Adrenal gland (tissue), 12 donors: Measurements from ENCODE around the gene SLC26A1. TPM values are rescaled to one million over a fixed set of nuclear protein-coding genes. Genes with fewer than 3 reads are reported as not detected.

Experiments used
- DNase-seq, 7 donors: peaks; one replicate each; pipeline ENCODE4 v3.0.0-alpha.2; 2019 to 2020
- H3K27ac ChIP-seq, 5 donors: fragments of 200-600 bp; sonication (generic) in 4 of 5; 1 replicate in 3 of 5; 2 replicates in 2 of 5; pipeline versions ENCODE4 v1.5.1 to v1.8.0; 2016 to 2020; ENCODE audit warnings: mild to moderate bottlenecking in 1 of 5
- H3K27me3 ChIP-seq: fragments of 200-600 bp; 2 replicates; pipeline ENCODE4 v1.8.0; 2021
- H3K36me3 ChIP-seq, 2 donors: fragments of 200-600 bp; replicated peaks in 1 of 2; 1 replicate in 1 of 2; 2 replicates in 1 of 2; pipeline versions ENCODE4 v1.5.1 to v1.8.0; 2018 to 2022
- H3K4me1 ChIP-seq, 2 donors: fragments of 200-600 bp; replicated peaks in 1 of 2; 1 replicate in 1 of 2; 2 replicates in 1 of 2; pipeline versions ENCODE4 v1.5.1 to v1.8.0; 2018 to 2021
- H3K4me3 ChIP-seq, 4 donors: fragments of 200-600 bp; sonication (generic) in 3 of 4; one replicate each; pipeline ENCODE4 v1.5.1; 2016 to 2018
- H3K9me3 ChIP-seq, 3 donors: fragments of 200-600 bp; sonication (generic) in 1 of 3; replicated peaks in 1 of 3; 1 replicate in 2 of 3; 2 replicates in 1 of 3; pipeline versions ENCODE4 v1.5.1 to v1.8.0; 2016 to 2021
- CTCF ChIP-seq, 6 experiments: fragments of 450-650 bp in 4 of 6; fragments of 200-600 bp in 2 of 6; sonication (generic) in 1 of 6; IDR thresholded peaks; 1 replicate in 5 of 6; 2 replicates in 1 of 6; pipeline versions ENCODE4 v1.5.1 to v1.8.0; 2016 to 2021; ENCODE audit warnings: antibody characterized with exemption in 6 of 6, mild to moderate bottlenecking in 2 of 6, moderate library complexity in 1 of 6
- POLR2A ChIP-seq, 2 donors: fragments of 450-650 bp; IDR thresholded peaks; one replicate each; pipeline ENCODE4 v1.6.1; 2017; ENCODE audit warnings: antibody characterized with exemption in 2 of 2, mild to moderate bottlenecking in 2 of 2, moderate library complexity in 1 of 2
- WGBS, 4 donors: extraction: QIAGEN DNeasy Blood & Tissue Kit in 2 of 4; methylation state at CpG; one replicate each; pipeline versions ENCODE4 v1.1.5 to v1.1.7; 2013 to 2017; 5-methylcytosine and 5-hydroxymethylcytosine counted together
- intact Hi-C, 2 donors: fragments of 100-400 bp; cut with DNase I; formaldehyde crosslinking; loops; one replicate each; pipeline versions ENCODE4 v1.14.1 to v1.15.0; 2022 to 2023
- polyA plus RNA-seq, 3 donors: library from polyadenylated mRNA; stranded (reverse); fragments of 200-250 nt in 2 of 3; fragments of 350-450 nt in 1 of 3; fragmentation: Illumina TruSeq in 1 of 3; extraction: RNeasy Lipid Tissue Mini Kit (QIAGEN cat#74804) in 1 of 3; gene quantifications; one replicate each; pipeline ENCODE4 v1.2.3, GENCODE V29; 2013 to 2014
- total RNA-seq, 9 donors: library from RNA; depleted of rRNA in 4 of 9; stranded (reverse); fragments of >200 nt in 4 of 9; fragments of 120-200 nt in 1 of 9; fragmentation: NEBNext Ultra II Directional in 1 of 9; extraction: Animal tissue kit (Norgen Biotek cat#: 25700) in 1 of 9; gene quantifications; one replicate each; pipeline versions ENCODE4 v1.1.0 to v1.2.4, GENCODE V29; 2013 to 2023
- donor health status: healthy with polysubstance abuse.
- donor health status: Bipolar disorder and iron deficiency.
- donor health status: DM: yes; HTN: yes; CAD: no.
- donor health status: DM: no; HTN: no; CAD: no.
- donor health status: DM: no; HTN: no; CAD: no.
- donor health status: DM: yes; HTN: yes; CAD: no.

The SLC26A1 gene
- total and polyA plus RNA-seq, 12 donors, result 0.85 to 55.0 (median 3.9) TPM

- no peak overlapping the region for H3K4me3 ChIP-seq
- H3K36me3 ChIP-seq, result no peaks in the 10 kb centered on the region
- H3K9me3 ChIP-seq, result no peaks in the 10 kb centered on the region
- no peak for DNase-seq
- H3K4me1 ChIP-seq, result peaks cover 3 to 12% of the 10 kb centered on the region in 2 donors
- no peak for TF ChIP-seq POLR2A (IDR thresholded peaks at IDR 0.05)
- intact Hi-C loops, result no loop called here
- no peaks in the 10 kb centered on the region for H3K27me3 ChIP-seq
- 82 to 86% (median 84%) methylated on average over 5 to 16 of the region's 16 CpGs for WGBS, 4 donors
- peak overlapping the region in 1 of 5 donors; percentile 72 for H3K27ac ChIP-seq
Measured at GRCh38 chr4:1038948-1039492, 45.8 kb upstream of the SLC26A1 start.

- no peak for DNase-seq
- Histone ChIP-seq H3K27me3 (no peaks in the 10 kb centered on the region), H3K4me1 (peaks cover 0 to 5% of the 10 kb centered on the region in 2 donors), H3K9me3 (no peaks in the 10 kb centered on the region), H3K36me3 (no peaks in the 10 kb centered on the region), H3K27ac (no peak overlapping the region), H3K4me3 (no peak overlapping the region)
- 75 to 96% (median 81%) methylated on average over 9 to 26 of the region's 26 CpGs for WGBS, 4 donors
- intact Hi-C loops, result no loop called here
- TF ChIP-seq POLR2A (IDR thresholded peaks at IDR 0.05), result no peak
- TF ChIP-seq CTCF (IDR thresholded peaks at IDR 0.05), result no peak
Measured at GRCh38 chr4:1036976-1037810, 44.0 kb upstream of the SLC26A1 start.

- H3K36me3 ChIP-seq, result no peaks in the 10 kb centered on the region
- 88 to 92% (median 90%) methylated on average over 14 to 15 of the region's 15 CpGs; no CpG with 5 or more reads in 1 of the 4 donors for WGBS, 4 donors
- H3K4me3 ChIP-seq, result no peak overlapping the region
- no peak for DNase-seq
- H3K27ac ChIP-seq, result no peak overlapping the region
- H3K27me3 ChIP-seq, result no peaks in the 10 kb centered on the region
- peaks cover 0 to 5% of the 10 kb centered on the region in 2 donors for H3K4me1 ChIP-seq
- no peaks in the 10 kb centered on the region for H3K9me3 ChIP-seq
- intact Hi-C loops, result no loop called here
- TF ChIP-seq POLR2A (IDR thresholded peaks at IDR 0.05) (no peak), CTCF (IDR thresholded peaks at IDR 0.05) (no peak)
Measured at GRCh38 chr4:1036095-1036494, 42.9 kb upstream of the SLC26A1 start.

- DNase-seq, result no peak
- intact Hi-C loops, result no loop called here
Measured at GRCh38 chr4:1035510-1035909, 42.3 kb upstream of the SLC26A1 start.

More at GRCh38 chr4:1035510-1035909, 42.3 kb upstream of the SLC26A1 start:
- Histone ChIP-seq H3K4me1 (peaks cover 5 to 7% of the 10 kb centered on the region in 2 donors), H3K27ac (no peak overlapping the region), H3K9me3 (no peaks in the 10 kb centered on the region), H3K27me3 (no peaks in the 10 kb centered on the region), H3K4me3 (no peak overlapping the region), H3K36me3 (no peaks in the 10 kb centered on the region)
- WGBS, 4 donors, result 81 to 100% (median 90%) methylated on average over 1 to 26 of the region's 26 CpGs
- TF ChIP-seq POLR2A (IDR thresholded peaks at IDR 0.05), result no peak
- no peak for TF ChIP-seq CTCF (IDR thresholded peaks at IDR 0.05)
